ENCODE results near the gene AKR1C1. TPM values are rescaled to one million over a fixed set of nuclear protein-coding genes. Genes with fewer than 3 reads are reported as not detected.
"Not testable (repeated sequence)": the region's sequence is repeated elsewhere in the genome, so short reads cannot be mapped to it uniquely, and the experiment has no call there.

The AKR1C1 gene
- total RNA-seq, 2 experiments from 2014 or later, result not detected

- TF ChIP-seq CTCF (conservative IDR thresholded peaks at IDR 0.05; ENCODE audit: low read length), result no peak
- no peak for TF ChIP-seq EZH2phosphoT487 (IDR thresholded peaks at IDR 0.05; ENCODE audit: borderline replicate concordance, low read depth, low read length)
- Histone ChIP-seq H3K27ac (ENCODE audit: low read depth, low read length, poor library complexity, severe bottlenecking) (no peak overlapping the region), H3K9me2 (ENCODE audit: insufficient read depth, low read length) (no peaks in the 10 kb centered on the region), H2AFZ (ENCODE audit: low read length) (no peak overlapping the region), H3K4me2 (ENCODE audit: low read length) (no peak overlapping the region), H3K36me3 (ENCODE audit: insufficient read depth, low read length) (no peaks in the 10 kb centered on the region), H3K4me3 (ENCODE audit: low read depth, low read length, poor library complexity, severe bottlenecking) (no peak overlapping the region), H3K9me3 (ENCODE audit: low read length) (no peaks in the 10 kb centered on the region), H4K20me1 (ENCODE audit: insufficient read depth, low read length) (no peaks in the 10 kb centered on the region), H3K79me2 (ENCODE audit: insufficient read depth, low read depth, low read length) (no peaks in the 10 kb centered on the region), H3K4me1 (ENCODE audit: insufficient read depth, low read length, poor library complexity, severe bottlenecking) (no peaks in the 10 kb centered on the region)
- ChIA-PET CTCF (ENCODE audit: unreplicated experiment) (no interaction called here), POLR2A (no interaction called here)
- intact Hi-C loops (cut with micrococcal nuclease; ENCODE audit: unreplicated experiment), result no loop called here
- no peak for DNase-seq (ENCODE audit: low spot score)
- no TSS peak for BruUV-seq (replicated peaks)
Measured at GRCh38 chr10:4998671-4999070, 35.5 kb downstream of the AKR1C1 start.

- Histone ChIP-seq H3K79me2 (ENCODE audit: insufficient read depth, low read depth, low read length) (no peaks in the 10 kb centered on the region), H2AFZ (ENCODE audit: low read length) (no peak overlapping the region), H3K27ac (ENCODE audit: low read depth, low read length, poor library complexity, severe bottlenecking) (no peak overlapping the region), H3K9me3 (ENCODE audit: low read length) (no peaks in the 10 kb centered on the region), H3K4me3 (ENCODE audit: low read depth, low read length, poor library complexity, severe bottlenecking) (no peak overlapping the region), H3K36me3 (ENCODE audit: insufficient read depth, low read length) (no peaks in the 10 kb centered on the region), H3K4me1 (ENCODE audit: insufficient read depth, low read length, poor library complexity, severe bottlenecking) (no peaks in the 10 kb centered on the region), H4K20me1 (ENCODE audit: insufficient read depth, low read length) (no peaks in the 10 kb centered on the region), H3K4me2 (ENCODE audit: low read length) (no peak overlapping the region), H3K9me2 (ENCODE audit: insufficient read depth, low read length) (no peaks in the 10 kb centered on the region)
- DNase-seq (ENCODE audit: low spot score), result no peak
- BruUV-seq (replicated peaks), result no TSS peak
- intact Hi-C loops (cut with micrococcal nuclease; ENCODE audit: unreplicated experiment), result no loop called here
- TF ChIP-seq CTCF (conservative IDR thresholded peaks at IDR 0.05; ENCODE audit: low read length) (no peak), EZH2phosphoT487 (IDR thresholded peaks at IDR 0.05; ENCODE audit: borderline replicate concordance, low read depth, low read length) (no peak)
- ChIA-PET POLR2A (no interaction called here), CTCF (ENCODE audit: unreplicated experiment) (no interaction called here)
Measured at GRCh38 chr10:5002013-5002727, 39.0 kb downstream of the AKR1C1 start.

GRCh38 chr10:5003127-5004029 is 40.2 kb downstream of the AKR1C1 start, which contains the start of gene AKR1C2:
TSS of gene AKR1C2 (minus strand) at chr10:5003857. CDS start at chr10:5003835, 22 bp downstream.
- H4K20me1 ChIP-seq (ENCODE audit: insufficient read depth, low read length); H3K9me3 ChIP-seq (ENCODE audit: low read length); H3K27ac ChIP-seq (ENCODE audit: low read depth, low read length, poor library complexity, severe bottlenecking); H3K4me1 ChIP-seq (ENCODE audit: insufficient read depth, low read length, poor library complexity, severe bottlenecking); H3K4me2 ChIP-seq (ENCODE audit: low read length); POLR2A ChIA-PET; H3K36me3 ChIP-seq (ENCODE audit: insufficient read depth, low read length); H2AFZ ChIP-seq (ENCODE audit: low read length); intact Hi-C loops (cut with micrococcal nuclease; ENCODE audit: unreplicated experiment); BruUV-seq (replicated peaks); DNase-seq (ENCODE audit: low spot score); H3K4me3 ChIP-seq (ENCODE audit: low read depth, low read length, poor library complexity, severe bottlenecking); H3K79me2 ChIP-seq (ENCODE audit: insufficient read depth, low read depth, low read length); CTCF ChIA-PET (ENCODE audit: unreplicated experiment); H3K9me2 ChIP-seq (ENCODE audit: insufficient read depth, low read length): not testable (repeated sequence)

- H2AFZ ChIP-seq (ENCODE audit: low read length); H3K79me2 ChIP-seq (ENCODE audit: insufficient read depth, low read depth, low read length); H3K4me3 ChIP-seq (ENCODE audit: low read depth, low read length, poor library complexity, severe bottlenecking); intact Hi-C loops (cut with micrococcal nuclease; ENCODE audit: unreplicated experiment); DNase-seq (ENCODE audit: low spot score); CTCF ChIA-PET (ENCODE audit: unreplicated experiment); POLR2A ChIA-PET; H3K4me1 ChIP-seq (ENCODE audit: insufficient read depth, low read length, poor library complexity, severe bottlenecking); H3K36me3 ChIP-seq (ENCODE audit: insufficient read depth, low read length); BruUV-seq (replicated peaks); H3K9me2 ChIP-seq (ENCODE audit: insufficient read depth, low read length); H3K9me3 ChIP-seq (ENCODE audit: low read length); H3K27ac ChIP-seq (ENCODE audit: low read depth, low read length, poor library complexity, severe bottlenecking); H4K20me1 ChIP-seq (ENCODE audit: insufficient read depth, low read length); H3K4me2 ChIP-seq (ENCODE audit: low read length): not testable (repeated sequence)
Measured at GRCh38 chr10:5004030-5004385, 40.8 kb downstream of the AKR1C1 start.

GRCh38 chr10:5004501-5004900 is 41.3 kb downstream of the AKR1C1 start:
- H2AFZ ChIP-seq (ENCODE audit: low read length); CTCF ChIA-PET (ENCODE audit: unreplicated experiment); H3K79me2 ChIP-seq (ENCODE audit: insufficient read depth, low read depth, low read length); H3K4me1 ChIP-seq (ENCODE audit: insufficient read depth, low read length, poor library complexity, severe bottlenecking); DNase-seq (ENCODE audit: low spot score); POLR2A ChIA-PET; H3K4me3 ChIP-seq (ENCODE audit: low read depth, low read length, poor library complexity, severe bottlenecking); BruUV-seq (replicated peaks); H3K9me2 ChIP-seq (ENCODE audit: insufficient read depth, low read length); H3K4me2 ChIP-seq (ENCODE audit: low read length); H3K36me3 ChIP-seq (ENCODE audit: insufficient read depth, low read length); intact Hi-C loops (cut with micrococcal nuclease; ENCODE audit: unreplicated experiment); H3K9me3 ChIP-seq (ENCODE audit: low read length); H4K20me1 ChIP-seq (ENCODE audit: insufficient read depth, low read length); H3K27ac ChIP-seq (ENCODE audit: low read depth, low read length, poor library complexity, severe bottlenecking): not testable (repeated sequence)

Data from OCI-LY7 (cell line).